Neural progenitor cell (in vitro differentiated cells): ENCODE data around the gene VAV1. TPM values are rescaled to one million over a fixed set of nuclear protein-coding genes. Genes with fewer than 3 reads are reported as not detected.

Experiments used
- DNase-seq: peaks from one replicate; pipeline ENCODE4 v3.0.0-alpha.2; 2016; ENCODE audit warnings: low spot score
- H2AFZ ChIP-seq: fragments of 200-600 bp; sonication (generic); replicated peaks from 2 replicates; pipeline ENCODE4 v1.6.1; 2016; ENCODE audit warnings: antibody characterized with exemption
- H3F3A ChIP-seq: fragments of 200-600 bp; sonication (generic); 2 replicates; pipeline ENCODE4 v1.6.1; 2016; ENCODE audit warnings: antibody characterized with exemption, low read depth
- H3K27ac ChIP-seq: fragments of 200-600 bp; sonication (generic); 2 replicates; pipeline ENCODE4 v1.5.1; 2016; ENCODE audit warnings: mild to moderate bottlenecking
- H3K27me3 ChIP-seq: fragments of 200-600 bp; sonication (generic); 2 replicates; pipeline ENCODE4 v1.6.1; 2016; ENCODE audit warnings: mild to moderate bottlenecking, moderate library complexity
- H3K36me3 ChIP-seq: fragments of 200-600 bp; sonication (generic); 2 replicates; pipeline ENCODE4 v1.5.1; 2016
- H3K4me1 ChIP-seq: fragments of 200-600 bp; sonication (generic); 2 replicates; pipeline ENCODE4 v1.6.1; 2016; ENCODE audit warnings: mixed run types
- H3K4me2 ChIP-seq: fragments of 200-600 bp; sonication (generic); 2 replicates; pipeline ENCODE4 v1.6.1; 2016
- H3K4me3 ChIP-seq: fragments of 200-600 bp; sonication (generic); 2 replicates; pipeline ENCODE4 v1.5.1; 2016
- H3K79me2 ChIP-seq: fragments of 200-600 bp; sonication (generic); 2 replicates; pipeline ENCODE4 v1.6.1; 2016; ENCODE audit warnings: low read depth
- H3K9ac ChIP-seq: fragments of 200-600 bp; sonication (generic); 2 replicates; pipeline ENCODE4 v1.6.1; 2016
- H3K9me3 ChIP-seq: fragments of 200-600 bp; sonication (generic); 2 replicates; pipeline ENCODE4 v1.5.1; 2016; ENCODE audit warnings: low read depth
- H4K20me1 ChIP-seq: fragments of 200-600 bp; sonication (generic); 2 replicates; pipeline ENCODE4 v1.6.1; 2016; ENCODE audit warnings: low read depth
- H3K27ac Mint-ChIP-seq: 3 replicates; pipeline ENCODE4 v1.8.0; 2021; ENCODE audit warnings: mixed read lengths
- H3K27me3 Mint-ChIP-seq: 2 replicates; pipeline ENCODE4 v1.8.0; 2022; ENCODE audit warnings: low read depth, mild to moderate bottlenecking, inconsistent platforms, moderate library complexity, mixed read lengths; ENCODE audit not compliant: insufficient read depth
- H3K36me3 Mint-ChIP-seq: 3 replicates; pipeline ENCODE4 v1.8.0; 2021; ENCODE audit warnings: mixed read lengths
- H3K4me1 Mint-ChIP-seq: 3 replicates; pipeline ENCODE4 v1.8.0; 2021; ENCODE audit warnings: mixed read lengths
- H3K4me3 Mint-ChIP-seq: 3 replicates; pipeline ENCODE4 v1.8.0; 2021; ENCODE audit warnings: mild to moderate bottlenecking, moderate library complexity, mixed read lengths
- H3K9me3 Mint-ChIP-seq: 3 replicates; pipeline ENCODE4 v1.8.0; 2020; ENCODE audit warnings: mixed read lengths
- EZH2 ChIP-seq: fragments of 200-600 bp; sonication (generic); IDR thresholded peaks from 2 replicates; pipeline ENCODE4 v1.6.1; 2017; ENCODE audit warnings: antibody characterized with exemption, mild to moderate bottlenecking, moderate library complexity
- EZH2phosphoT487 ChIP-seq: fragments of 200-600 bp; sonication (generic); IDR thresholded peaks from 2 replicates; pipeline ENCODE4 v1.6.1; 2017; ENCODE audit warnings: antibody characterized with exemption
- total RNA-seq: library from RNA; depleted of rRNA; stranded (reverse); fragments of >200 nt; gene quantifications from 2 replicates; pipeline ENCODE4 v1.2.3, GENCODE V29; 2015; ENCODE audit warnings: low replicate concordance
- TF ChIP-seq, protein P1 (sequence below): fragments of 200-600 bp; sonication (generic); IDR thresholded peaks from 2 replicates; pipeline ENCODE4 v1.5.1; 2017; ENCODE audit warnings: antibody characterized with exemption, mild to moderate bottlenecking

Gene VAV1
- total RNA-seq, 1 donor from 2014 or later = not detected

GRCh38 chr19:6875218-6875617, 102.7 kb downstream of the VAV1 start:
- Mint-ChIP-seq H3K27ac (no peak overlapping the region), H3K27me3 (peaks cover 19% of the 10 kb centered on the region), H3K4me3 (no peak overlapping the region), H3K4me1 (no peaks in the 10 kb centered on the region), H3K36me3 (no peaks in the 10 kb centered on the region), H3K9me3 (peaks cover 9% of the 10 kb centered on the region)
- TF ChIP-seq EZH2 (no peak), EZH2phosphoT487 (no peak)
- TF ChIP-seq, protein P1, sequence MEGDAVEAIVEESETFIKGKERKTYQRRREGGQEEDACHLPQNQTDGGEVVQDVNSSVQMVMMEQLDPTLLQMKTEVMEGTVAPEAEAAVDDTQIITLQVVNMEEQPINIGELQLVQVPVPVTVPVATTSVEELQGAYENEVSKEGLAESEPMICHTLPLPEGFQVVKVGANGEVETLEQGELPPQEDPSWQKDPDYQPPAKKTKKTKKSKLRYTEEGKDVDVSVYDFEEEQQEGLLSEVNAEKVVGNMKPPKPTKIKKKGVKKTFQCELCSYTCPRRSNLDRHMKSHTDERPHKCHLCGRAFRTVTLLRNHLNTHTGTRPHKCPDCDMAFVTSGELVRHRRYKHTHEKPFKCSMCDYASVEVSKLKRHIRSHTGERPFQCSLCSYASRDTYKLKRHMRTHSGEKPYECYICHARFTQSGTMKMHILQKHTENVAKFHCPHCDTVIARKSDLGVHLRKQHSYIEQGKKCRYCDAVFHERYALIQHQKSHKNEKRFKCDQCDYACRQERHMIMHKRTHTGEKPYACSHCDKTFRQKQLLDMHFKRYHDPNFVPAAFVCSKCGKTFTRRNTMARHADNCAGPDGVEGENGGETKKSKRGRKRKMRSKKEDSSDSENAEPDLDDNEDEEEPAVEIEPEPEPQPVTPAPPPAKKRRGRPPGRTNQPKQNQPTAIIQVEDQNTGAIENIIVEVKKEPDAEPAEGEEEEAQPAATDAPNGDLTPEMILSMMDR = no peak
- Histone ChIP-seq H3F3A (no peaks in the 10 kb centered on the region), H3K9me3 (peaks cover 4% of the 10 kb centered on the region), H2AFZ (no peak overlapping the region), H3K4me1 (no peaks in the 10 kb centered on the region), H3K27me3 (no peaks in the 10 kb centered on the region), H3K4me3 (no peak overlapping the region), H3K27ac (no peak overlapping the region), H4K20me1 (no peaks in the 10 kb centered on the region), H3K36me3 (no peaks in the 10 kb centered on the region), H3K4me2 (no peak overlapping the region), H3K9ac (no peak overlapping the region), H3K79me2 (no peaks in the 10 kb centered on the region)
- DNase-seq = no peak

DNA sequence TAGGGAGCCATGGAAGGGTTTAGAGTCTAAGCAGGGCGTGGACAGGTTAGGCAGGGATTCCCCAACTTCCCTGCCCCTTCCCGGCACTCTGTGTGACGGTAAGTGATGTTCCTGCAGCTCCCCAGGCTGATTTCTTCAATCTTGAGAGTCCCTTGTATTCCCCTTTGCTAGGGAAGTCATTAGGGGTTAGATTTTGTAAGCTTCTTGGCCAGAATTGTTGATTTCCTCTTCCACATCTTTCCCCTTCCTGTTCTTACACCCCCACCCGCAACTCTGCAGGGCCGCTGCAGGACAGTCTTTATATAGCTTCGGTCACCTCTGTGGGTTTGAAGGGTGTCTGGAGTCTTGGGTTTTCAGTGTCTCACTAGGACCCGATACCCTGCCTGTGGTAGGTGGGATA, 104.2 kb downstream of the VAV1 start:
- no peak overlapping the region for H3K9ac ChIP-seq
- peaks cover 4% of the 10 kb centered on the region for H3K9me3 ChIP-seq
- H3K27ac ChIP-seq = no peak overlapping the region
- H3K4me3 ChIP-seq = no peak overlapping the region
- no peaks in the 10 kb centered on the region for H3F3A ChIP-seq
- H3K4me1 ChIP-seq = no peaks in the 10 kb centered on the region
- H3K27me3 Mint-ChIP-seq = peaks cover 19% of the 10 kb centered on the region
- no peak for TF ChIP-seq EZH2
- TF ChIP-seq EZH2phosphoT487 = no peak
- TF ChIP-seq, protein P1 = no peak
- H3K9me3 Mint-ChIP-seq = peaks cover 9% of the 10 kb centered on the region
- H3K27ac Mint-ChIP-seq = no peak overlapping the region
- H3K79me2 ChIP-seq = no peaks in the 10 kb centered on the region
- H3K36me3 Mint-ChIP-seq = no peaks in the 10 kb centered on the region
- H3K4me1 Mint-ChIP-seq = no peaks in the 10 kb centered on the region
- no peak for DNase-seq
- H3K4me2 ChIP-seq = no peak overlapping the region
- H4K20me1 ChIP-seq = no peaks in the 10 kb centered on the region
- H3K27me3 ChIP-seq = no peaks in the 10 kb centered on the region
- no peaks in the 10 kb centered on the region for H3K36me3 ChIP-seq
- no peak overlapping the region for H2AFZ ChIP-seq
- H3K4me3 Mint-ChIP-seq = no peak overlapping the region

- Histone ChIP-seq H3K79me2 (no peaks in the 10 kb centered on the region), H3K27ac (no peak overlapping the region), H3K27me3 (no peaks in the 10 kb centered on the region), H3K4me2 (no peak overlapping the region), H3K36me3 (no peaks in the 10 kb centered on the region), H3F3A (no peaks in the 10 kb centered on the region), H4K20me1 (no peaks in the 10 kb centered on the region), H3K4me1 (no peaks in the 10 kb centered on the region), H3K9ac (no peak overlapping the region), H3K9me3 (peaks cover 4% of the 10 kb centered on the region), H2AFZ (no peak overlapping the region), H3K4me3 (no peak overlapping the region)
- Mint-ChIP-seq H3K4me1 (no peaks in the 10 kb centered on the region), H3K27me3 (peaks cover 19% of the 10 kb centered on the region), H3K36me3 (no peaks in the 10 kb centered on the region), H3K9me3 (peaks cover 9% of the 10 kb centered on the region), H3K4me3 (no peak overlapping the region), H3K27ac (no peak overlapping the region)
- no peak for DNase-seq
- TF ChIP-seq EZH2 = no peak
Observed at GRCh38 chr19:6877766-6878165, 105.3 kb downstream of the VAV1 start.

GRCh38 chr19:6886277-6886897, 113.9 kb downstream of the VAV1 start:
- Histone ChIP-seq H3K4me2 (no peak overlapping the region), H3K36me3 (no peaks in the 10 kb centered on the region), H3K4me3 (no peak overlapping the region), H3K9ac (no peak overlapping the region), H2AFZ (no peak overlapping the region), H3K79me2 (no peaks in the 10 kb centered on the region), H3K9me3 (no peaks in the 10 kb centered on the region), H3F3A (no peaks in the 10 kb centered on the region), H4K20me1 (no peaks in the 10 kb centered on the region), H3K27ac (no peak overlapping the region), H3K4me1 (no peaks in the 10 kb centered on the region), H3K27me3 (no peaks in the 10 kb centered on the region)
- TF ChIP-seq, protein P1 = no peak
- TF ChIP-seq EZH2 (no peak), EZH2phosphoT487 (no peak)
- H3K4me1 Mint-ChIP-seq = no peaks in the 10 kb centered on the region
- H3K27me3 Mint-ChIP-seq = peaks cover 7% of the 10 kb centered on the region
- no peaks in the 10 kb centered on the region for H3K36me3 Mint-ChIP-seq
- H3K4me3 Mint-ChIP-seq = no peak overlapping the region
- no peak for DNase-seq
- no peak overlapping the region for H3K27ac Mint-ChIP-seq
- H3K9me3 Mint-ChIP-seq = peaks cover 14% of the 10 kb centered on the region
